Measurements from ENCODE around the gene KDM6A. TPM values are rescaled to one million over a fixed set of nuclear protein-coding genes. Genes with fewer than 3 reads are reported as not detected.
"Not testable (repeated sequence)": the region's sequence is repeated elsewhere in the genome, so short reads cannot be mapped to it uniquely, and the experiment has no call there.

The KDM6A gene
- polyA plus RNA-seq, 1 donor from 2014 or later, result 25.1 TPM

DNA sequence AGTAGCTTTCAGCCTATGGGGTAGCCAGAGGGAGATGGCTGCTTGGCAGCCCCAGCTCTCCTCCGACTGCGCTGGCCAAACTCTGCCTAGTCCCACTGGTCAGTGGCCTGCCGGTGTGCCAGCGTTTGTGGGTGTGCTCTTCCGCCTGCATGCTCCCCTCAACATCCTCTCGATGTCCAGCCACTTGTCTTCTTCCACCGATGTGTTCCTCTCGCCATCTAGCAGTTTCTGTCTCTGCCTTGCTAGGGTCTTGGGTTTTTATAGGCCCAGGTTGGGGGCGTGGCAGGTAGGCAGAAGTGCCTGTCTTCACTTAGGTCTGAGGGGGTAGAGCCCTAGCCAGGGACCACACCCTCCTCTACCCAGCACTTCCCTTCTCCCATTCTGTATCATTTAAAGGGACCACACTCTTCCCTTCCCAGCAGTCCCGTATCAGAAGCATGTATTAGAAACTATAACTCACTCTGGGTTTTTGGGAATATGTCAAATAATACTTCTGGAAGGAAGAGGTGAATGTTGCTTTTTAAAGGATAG is 124.4 kb downstream of the KDM6A start:
- Histone ChIP-seq H3K9me3 (ENCODE audit: low read length) (no peaks in the 10 kb centered on the region), H3K27me3 (ENCODE audit: insufficient read depth, low read depth, low read length) (no peaks in the 10 kb centered on the region), H4K20me1 (ENCODE audit: insufficient read depth) (no peaks in the 10 kb centered on the region), H2AFZ (ENCODE audit: low read depth, low read length) (no peak overlapping the region), H3F3A (ENCODE audit: insufficient read depth, low read length, poor library complexity, severe bottlenecking) (no peaks in the 10 kb centered on the region), H3K9ac (ENCODE audit: low read length) (no peak overlapping the region), H3K36me3 (ENCODE audit: insufficient read depth, low read length) (no peaks in the 10 kb centered on the region), H3K79me2 (replicated peaks; ENCODE audit: insufficient read depth, low read length) (no peaks in the 10 kb centered on the region), H3K4me3 (ENCODE audit: low read length) (no peak overlapping the region), H3K4me2 (ENCODE audit: low read length) (no peak overlapping the region), H3K27ac (ENCODE audit: low read length) (no peak overlapping the region), H3K9me2 (ENCODE audit: insufficient read depth, low read length) (no peaks in the 10 kb centered on the region)
- TF ChIP-seq POLR2AphosphoS5 (IDR thresholded peaks at IDR 0.05) (no peak), MXI1 (conservative IDR thresholded peaks at IDR 0.05; ENCODE audit: poor library complexity, severe bottlenecking) (no peak), EZH2 (IDR thresholded peaks at IDR 0.05; ENCODE audit: borderline replicate concordance, insufficient read depth, low read length, poor library complexity, severe bottlenecking) (no peak), SMC3 (conservative IDR thresholded peaks at IDR 0.05; ENCODE audit: poor library complexity) (no peak), CTCF (IDR thresholded peaks at IDR 0.05; ENCODE audit: poor library complexity, severe bottlenecking) (no peak), RAD21 (conservative IDR thresholded peaks at IDR 0.05) (no peak), TAF1 (IDR thresholded peaks at IDR 0.05; ENCODE audit: low read depth) (no peak)

DNA sequence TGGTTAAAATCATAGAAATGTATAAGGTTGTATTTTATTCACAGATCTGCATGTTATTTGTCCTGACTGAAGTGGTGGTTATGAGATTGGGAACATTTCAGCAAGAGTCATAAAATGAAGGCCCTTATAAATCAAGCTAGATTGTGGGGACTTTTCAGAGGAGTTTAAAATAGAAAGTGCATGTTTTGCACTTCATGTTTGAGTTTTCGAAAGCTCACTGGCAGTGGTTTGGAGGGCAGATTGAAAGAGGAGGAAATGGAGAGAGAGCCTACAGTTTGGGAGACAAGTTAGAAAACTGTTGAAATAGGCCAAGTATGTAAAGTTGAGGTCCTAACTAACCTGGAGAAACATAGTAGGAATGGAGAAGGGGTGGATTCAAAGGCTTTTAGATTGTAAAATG is 124.9 kb downstream of the KDM6A start:
- Histone ChIP-seq H3K9me2 (ENCODE audit: insufficient read depth, low read length) (no peaks in the 10 kb centered on the region), H3K9me3 (ENCODE audit: low read length) (no peaks in the 10 kb centered on the region), H3K4me2 (ENCODE audit: low read length) (no peak overlapping the region), H3F3A (ENCODE audit: insufficient read depth, low read length, poor library complexity, severe bottlenecking) (no peaks in the 10 kb centered on the region), H3K27ac (ENCODE audit: low read length) (no peak overlapping the region), H4K20me1 (ENCODE audit: insufficient read depth) (no peaks in the 10 kb centered on the region), H3K79me2 (replicated peaks; ENCODE audit: insufficient read depth, low read length) (no peaks in the 10 kb centered on the region), H3K27me3 (ENCODE audit: insufficient read depth, low read depth, low read length) (no peaks in the 10 kb centered on the region), H3K4me3 (ENCODE audit: low read length) (no peak overlapping the region), H3K36me3 (ENCODE audit: insufficient read depth, low read length) (no peaks in the 10 kb centered on the region), H3K9ac (ENCODE audit: low read length) (no peak overlapping the region), H2AFZ (ENCODE audit: low read depth, low read length) (no peak overlapping the region)
- TF ChIP-seq POLR2AphosphoS5 (IDR thresholded peaks at IDR 0.05) (no peak), SMC3 (conservative IDR thresholded peaks at IDR 0.05; ENCODE audit: poor library complexity) (no peak), EP300 (conservative IDR thresholded peaks at IDR 0.05; ENCODE audit: poor library complexity, severe bottlenecking) (no peak), CTCF (IDR thresholded peaks at IDR 0.05; ENCODE audit: poor library complexity, severe bottlenecking) (no peak), RAD21 (conservative IDR thresholded peaks at IDR 0.05) (no peak)

- H3K27ac ChIP-seq (ENCODE audit: low read length); H3K9me2 ChIP-seq (ENCODE audit: insufficient read depth, low read length); H3K36me3 ChIP-seq (ENCODE audit: insufficient read depth, low read length); H3K79me2 ChIP-seq (replicated peaks; ENCODE audit: insufficient read depth, low read length); H3F3A ChIP-seq (ENCODE audit: insufficient read depth, low read length, poor library complexity, severe bottlenecking); H4K20me1 ChIP-seq (ENCODE audit: insufficient read depth); H3K9ac ChIP-seq (ENCODE audit: low read length); H3K4me2 ChIP-seq (ENCODE audit: low read length); H3K4me3 ChIP-seq (ENCODE audit: low read length); H3K27me3 ChIP-seq (ENCODE audit: insufficient read depth, low read depth, low read length); H2AFZ ChIP-seq (ENCODE audit: low read depth, low read length); H3K9me3 ChIP-seq (ENCODE audit: low read length): not testable (repeated sequence)
Observed at GRCh38 chrX:44999237-44999636, 126.2 kb downstream of the KDM6A start.

GRCh38 chrX:44999872-45000271 is 126.9 kb downstream of the KDM6A start:
- H3K9ac ChIP-seq (ENCODE audit: low read length); H3K4me3 ChIP-seq (ENCODE audit: low read length); H3K9me3 ChIP-seq (ENCODE audit: low read length); H3K36me3 ChIP-seq (ENCODE audit: insufficient read depth, low read length); H3K4me2 ChIP-seq (ENCODE audit: low read length); H3K27ac ChIP-seq (ENCODE audit: low read length); H3K79me2 ChIP-seq (replicated peaks; ENCODE audit: insufficient read depth, low read length); H4K20me1 ChIP-seq (ENCODE audit: insufficient read depth); H3K9me2 ChIP-seq (ENCODE audit: insufficient read depth, low read length); H2AFZ ChIP-seq (ENCODE audit: low read depth, low read length); H3F3A ChIP-seq (ENCODE audit: insufficient read depth, low read length, poor library complexity, severe bottlenecking); H3K27me3 ChIP-seq (ENCODE audit: insufficient read depth, low read depth, low read length): not testable (repeated sequence)

Measured in neural cell (in vitro differentiated cells).